ENCODE data around the gene CFAP61. TPM values are rescaled to one million over a fixed set of nuclear protein-coding genes. Genes with fewer than 3 reads are reported as not detected.

CFAP61 gene
- total RNA-seq, 2 experiments from 2014 or later, result not detected

- TF ChIP-seq CTCF (IDR thresholded peaks at IDR 0.05), result no peak
- H3K9me3 Mint-ChIP-seq, result no peaks in the 10 kb centered on the region
- H3K27ac Mint-ChIP-seq, result no peak overlapping the region
- POLR2A ChIA-PET, result interaction anchor here (0.5 kb wide), 1 partner anchor 531 kb away, joined by 3 read pairs; no protein-coding TSS in a partner anchor
- ATAC-seq, result no peak
- no peaks in the 10 kb centered on the region for H3K27me3 Mint-ChIP-seq
- H3K36me3 Mint-ChIP-seq (ENCODE audit: low read depth), result peaks cover 1% of the 10 kb centered on the region
- CTCF ChIA-PET, result no interaction called here
- intact Hi-C loops (cut with micrococcal nuclease), result no loop called here
- H3K4me3 Mint-ChIP-seq, result no peak overlapping the region
- no peak for DNase-seq
- peaks cover 13% of the 10 kb centered on the region for H3K4me1 Mint-ChIP-seq (ENCODE audit: low read depth)
Observed at GRCh38 chr20:20409331-20409730, 357.0 kb downstream of the CFAP61 start.

Other genes starting within 250 kb of the CFAP61 start
- 100 to 1,000 TPM in 1 of 2 experiments, 10 to 100 TPM in 1; 99.8 to 100 TPM for gene NAA20, start 35.2 kb upstream of the CFAP61 start, total RNA-seq
- gene CRNKL1, start 66 bp upstream of the CFAP61 start, total RNA-seq, result 10 to 100 TPM; 21.1 to 23.3 TPM

All from activated CD8-positive, alpha-beta T cell treated with anti-CD3 and anti-CD28 coated beads for 36 hours (primary cell).